G401 (cell line): ENCODE data around the gene TMEM151B. TPM values are rescaled to one million over a fixed set of nuclear protein-coding genes. Genes with fewer than 3 reads are reported as not detected.

ENCODE experiments used
- DNase-seq: peaks from one replicate; pipeline ENCODE4 v3.0.0-alpha.2; 2015; ENCODE audit warnings: low spot score
- in situ Hi-C: cut with HindIII; loops from 2 replicates; pipeline ENCODE4 v1.10.0; 2016; ENCODE audit warnings: low sequenced_read_pairs, mixed read lengths
- total RNA-seq: library from RNA; depleted of rRNA; stranded (reverse); fragments of >200 nt; shearing (Covaris generic); gene quantifications from 2 replicates; pipeline ENCODE4 v1.2.3, GENCODE V29; 2014

Gene TMEM151B
- total RNA-seq, 1 experiment from 2014 or later: 14.6 TPM

DNA sequence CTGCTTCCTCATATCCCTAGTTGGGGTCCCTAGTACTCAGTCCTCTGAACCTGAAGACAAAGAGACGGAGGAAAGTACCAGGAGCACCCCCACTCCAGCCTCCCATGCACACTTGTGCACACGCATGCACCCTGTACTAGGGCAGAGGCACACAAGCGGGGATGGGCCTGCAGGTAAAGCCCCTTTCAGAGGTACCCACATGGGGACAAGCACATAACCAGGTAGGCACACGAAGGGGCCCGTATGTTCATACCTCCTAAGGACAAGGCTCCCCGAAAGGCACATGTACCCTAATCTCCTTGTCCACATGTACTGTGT lies 1.1 kb downstream of the TMEM151B start:
- in situ Hi-C loops: no loop called here
- no peak for DNase-seq

DNA sequence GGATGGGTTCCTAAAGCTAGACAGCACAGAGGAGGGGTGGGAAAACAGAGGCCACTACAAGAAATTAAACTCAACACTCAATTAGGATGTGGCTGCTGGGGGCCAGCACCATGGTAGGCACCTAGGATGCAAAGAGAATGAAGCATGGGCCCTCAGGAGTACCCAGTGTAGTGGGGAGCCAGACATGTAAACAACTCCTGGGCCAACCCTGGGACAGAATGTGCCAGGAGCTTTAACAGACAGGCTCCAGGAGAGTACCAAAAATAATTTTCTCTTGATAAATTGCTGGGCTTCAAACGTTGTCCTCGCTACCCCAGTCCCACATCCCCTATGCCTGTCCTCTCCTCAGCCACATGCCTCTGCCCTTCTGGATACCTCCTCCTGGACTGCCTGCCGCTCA lies 1.7 kb downstream of the TMEM151B start:
- DNase-seq: peak; percentile 83
- in situ Hi-C loops: no loop called here

- DNase-seq: no peak
- in situ Hi-C loops: no loop called here
Measured at GRCh38 chr6:44272529-44272928, 2.3 kb downstream of the TMEM151B start.

- in situ Hi-C loops: no loop called here
- DNase-seq: peak; percentile 81
Measured at GRCh38 chr6:44272999-44273566, 2.8 kb downstream of the TMEM151B start.

GRCh38 chr6:44273617-44274016 lies 3.4 kb downstream of the TMEM151B start:
- in situ Hi-C loops: no loop called here
- no peak for DNase-seq

DNA sequence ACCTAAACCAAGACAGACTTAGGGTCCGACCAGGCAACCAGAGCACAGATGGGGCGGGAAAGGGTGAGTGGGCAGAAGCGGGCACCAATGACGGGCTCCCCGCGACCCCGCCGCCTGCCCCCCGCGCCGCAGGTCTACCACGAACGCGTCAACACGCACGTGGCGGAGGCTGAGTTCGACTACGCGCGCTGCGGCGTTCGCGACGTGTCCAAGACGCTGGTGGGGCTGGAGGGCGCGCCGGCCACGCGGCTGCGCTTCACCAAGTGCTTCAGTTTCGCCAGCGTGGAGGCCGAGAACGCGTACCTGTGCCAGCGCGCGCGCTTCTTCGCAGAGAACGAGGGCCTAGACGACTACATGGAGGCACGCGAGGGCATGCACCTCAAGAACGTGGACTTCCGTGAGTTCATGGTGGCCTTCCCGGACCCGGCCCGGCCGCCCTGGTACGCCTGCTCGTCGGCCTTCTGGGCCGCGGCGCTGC lies 5.1 kb downstream of the TMEM151B start:
- in situ Hi-C loops: no loop called here
- DNase-seq: no peak

DNA sequence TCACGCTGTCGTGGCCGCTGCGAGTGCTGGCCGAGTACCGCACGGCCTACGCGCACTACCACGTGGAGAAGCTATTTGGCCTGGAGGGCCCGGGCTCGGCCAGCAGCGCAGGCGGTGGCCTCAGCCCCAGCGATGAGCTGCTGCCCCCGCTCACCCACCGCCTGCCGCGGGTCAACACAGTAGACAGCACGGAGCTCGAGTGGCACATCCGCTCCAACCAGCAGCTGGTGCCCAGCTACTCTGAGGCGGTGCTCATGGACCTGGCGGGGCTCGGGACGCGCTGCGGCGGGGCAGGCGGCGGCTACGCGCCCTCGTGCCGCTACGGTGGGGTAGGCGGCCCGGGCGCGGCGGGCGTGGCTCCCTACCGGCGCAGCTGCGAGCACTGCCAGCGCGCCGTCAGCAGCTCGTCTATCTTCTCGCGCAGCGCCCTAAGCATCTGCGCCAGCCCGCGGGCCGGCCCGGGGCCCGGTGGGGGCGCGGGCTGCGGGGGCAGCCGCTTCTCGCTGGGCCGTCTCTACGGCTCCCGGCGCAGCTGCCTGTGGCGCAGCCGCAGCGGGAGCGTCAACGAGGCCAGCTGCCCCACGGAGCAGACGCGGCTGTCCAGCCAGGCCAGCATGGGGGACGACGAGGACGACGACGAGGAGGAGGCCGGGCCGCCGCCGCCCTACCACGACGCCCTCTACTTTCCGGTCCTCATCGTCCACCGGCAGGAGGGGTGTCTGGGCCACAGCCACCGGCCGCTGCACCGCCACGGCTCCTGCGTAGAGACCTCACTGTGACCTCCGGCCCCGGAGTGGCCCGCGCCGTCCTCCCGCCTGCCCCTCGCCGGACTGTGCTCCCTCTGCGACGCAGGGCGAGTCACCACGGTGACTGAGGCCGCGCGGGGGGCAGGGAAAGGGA lies 5.7 kb downstream of the TMEM151B start:
- in situ Hi-C loops: no loop called here
- DNase-seq: no peak

DNA sequence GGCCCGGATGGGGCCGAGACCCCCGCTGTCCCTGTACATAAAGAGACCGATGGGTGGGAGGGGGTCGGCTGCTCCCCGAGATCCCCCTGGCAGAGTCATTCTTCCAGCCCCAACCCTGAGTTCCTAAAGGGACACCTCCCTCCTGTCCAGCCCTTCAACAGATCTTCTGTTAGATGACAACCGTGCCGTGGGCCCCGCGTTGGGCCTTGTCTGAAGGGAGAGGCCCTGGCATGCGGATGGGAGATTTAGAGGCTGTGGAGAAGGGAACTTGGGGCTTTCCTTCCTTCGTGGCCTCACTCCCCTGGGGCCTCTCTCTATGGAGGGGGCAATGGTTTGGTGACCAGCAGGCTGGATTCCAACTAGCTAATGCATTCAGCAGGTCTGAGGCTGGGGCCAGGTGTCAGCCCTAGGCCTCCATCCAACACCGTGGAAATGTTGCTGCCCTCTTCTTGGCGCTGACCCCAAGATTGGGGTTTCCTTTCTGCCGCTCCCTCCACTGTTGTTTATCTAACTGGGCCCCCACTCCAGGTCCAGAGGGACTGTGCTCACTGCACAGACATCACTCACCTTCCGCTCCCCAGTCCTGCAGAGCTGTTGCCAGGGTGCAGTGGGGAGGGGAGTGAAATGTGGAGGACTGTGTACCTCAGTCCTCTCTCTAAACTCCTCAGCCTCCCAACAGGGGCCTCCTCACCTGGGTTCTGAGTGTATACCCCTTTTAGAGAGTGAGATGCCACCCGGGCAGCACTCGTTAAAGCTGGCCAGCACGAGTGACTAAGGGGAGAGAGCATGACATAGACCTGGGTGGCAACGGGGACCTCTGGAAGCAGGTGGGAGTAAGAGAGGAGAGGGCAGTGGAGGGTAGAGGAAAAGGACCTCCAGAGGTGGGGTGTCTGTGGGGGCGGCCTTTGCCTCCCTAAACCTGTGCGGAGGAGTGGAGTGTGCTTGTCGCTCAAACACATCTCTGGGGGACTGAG lies 6.7 kb downstream of the TMEM151B start:
- peak; percentile 92 for DNase-seq
- in situ Hi-C loops: no loop called here

DNA sequence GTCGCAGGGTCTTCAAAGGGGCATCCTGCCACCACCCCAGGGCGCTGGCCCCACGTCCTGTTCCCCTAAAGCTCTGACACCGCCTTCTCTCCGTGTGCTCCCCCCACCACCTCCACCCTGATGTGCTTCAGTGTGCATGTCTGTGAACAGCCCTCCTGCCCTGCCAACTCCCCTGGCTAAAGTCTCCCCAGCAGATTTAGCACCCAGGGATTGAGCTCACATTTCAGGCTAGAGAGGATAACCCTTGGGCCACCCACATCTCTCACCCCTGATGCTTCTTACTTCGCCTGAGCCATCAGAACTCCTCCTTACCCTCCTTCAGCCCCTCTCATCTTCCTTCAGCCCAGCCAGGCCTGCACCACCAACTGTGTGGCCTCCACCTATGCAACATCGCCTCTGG lies 7.5 kb downstream of the TMEM151B start:
- no peak for DNase-seq
- in situ Hi-C loops: no loop called here

GRCh38 chr6:44278315-44278714 lies 8.1 kb downstream of the TMEM151B start:
- DNase-seq: peak; percentile 96
- in situ Hi-C loops: no loop called here

GRCh38 chr6:44278774-44279697 lies 8.8 kb downstream of the TMEM151B start:
- in situ Hi-C loops: no loop called here
- no peak for DNase-seq

DNA sequence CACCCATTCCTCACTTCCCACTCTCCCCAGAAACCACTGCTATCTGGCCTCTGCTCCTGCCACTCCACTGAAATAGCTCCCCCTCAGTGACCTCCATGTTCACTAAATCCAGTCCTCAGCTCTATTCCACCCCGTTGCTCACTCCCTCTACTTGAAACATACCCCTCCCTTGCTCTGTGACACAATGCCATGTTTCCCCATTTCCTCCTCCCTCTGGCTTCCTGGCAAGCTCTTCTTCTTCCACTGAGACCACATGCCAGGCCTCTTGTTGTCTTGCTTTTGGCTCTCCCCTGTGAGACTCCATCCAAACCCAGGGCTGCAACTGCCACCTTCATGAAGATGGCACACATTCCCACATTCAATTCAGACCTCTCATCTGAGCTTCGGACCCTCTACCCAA lies 13.9 kb downstream of the TMEM151B start:
- in situ Hi-C loops: no loop called here
- DNase-seq: peak; percentile 99

DNA sequence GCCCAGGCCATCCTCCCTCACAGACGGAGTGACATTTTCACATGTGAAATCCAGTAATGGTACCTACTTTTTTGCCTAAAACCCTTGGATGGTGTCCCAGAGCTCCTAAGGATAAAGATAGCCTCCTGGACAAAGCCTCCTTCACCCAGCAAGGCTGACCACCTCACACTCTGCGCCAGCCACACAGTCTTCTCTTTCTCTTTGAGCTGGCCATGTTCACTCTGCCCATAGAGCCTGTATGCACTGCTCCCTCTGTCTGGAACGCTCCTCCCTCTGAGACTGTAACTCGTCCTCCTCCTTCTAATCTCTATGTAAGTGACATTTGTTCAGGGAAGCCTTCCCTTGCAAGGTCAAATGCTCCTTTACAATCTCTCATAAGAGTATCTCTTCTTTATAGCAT lies 14.6 kb downstream of the TMEM151B start:
- in situ Hi-C loops: no loop called here
- peak; percentile 77 for DNase-seq

- no peak for DNase-seq
Measured at GRCh38 chr6:44285552-44286284, 15.5 kb downstream of the TMEM151B start.

GRCh38 chr6:44286285-44286565 lies 16.0 kb downstream of the TMEM151B start:
- in situ Hi-C loops: no loop called here

More at GRCh38 chr6:44285552-44286284, 15.5 kb downstream of the TMEM151B start:
- in situ Hi-C loops: no loop called here

GRCh38 chr6:44286747-44287146 lies 16.5 kb downstream of the TMEM151B start:
- in situ Hi-C loops: no loop called here
- DNase-seq: no peak

More at GRCh38 chr6:44286285-44286565, 16.0 kb downstream of the TMEM151B start:
- no peak for DNase-seq

GRCh38 chr6:44289726-44290260 lies 19.5 kb downstream of the TMEM151B start:
- in situ Hi-C loops: no loop called here
- DNase-seq: peak; percentile 99

DNA sequence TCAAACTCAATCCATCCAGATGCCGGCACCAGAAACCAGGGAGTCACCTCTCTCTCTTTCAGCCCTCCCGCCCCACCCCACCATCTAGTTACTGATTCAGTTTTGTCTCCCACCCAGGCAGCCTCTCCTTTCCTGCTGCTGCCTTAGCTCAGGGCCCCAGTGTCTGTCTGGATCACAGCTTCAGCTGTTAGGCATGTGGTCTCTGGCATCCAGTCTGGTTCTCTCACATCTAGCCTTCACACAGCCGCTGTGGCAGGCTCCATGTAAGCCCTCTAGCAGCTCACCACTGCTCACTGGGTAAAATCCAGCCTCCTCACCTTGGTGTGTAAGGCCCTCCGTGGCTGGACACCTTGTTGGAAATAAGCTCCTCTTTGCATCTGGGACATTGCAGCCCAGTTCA lies 21.6 kb downstream of the TMEM151B start:
- no peak for DNase-seq
- in situ Hi-C loops: no loop called here
